NT2/D1 (cell line): ENCODE measurements around the gene DDHD1.

ENCODE experiments used
- SUZ12 ChIP-seq: IDR thresholded peaks from 2 replicates; pipeline ENCODE4 v1.6.1; 2011; ENCODE audit not compliant: insufficient read length, insufficient read depth; ENCODE audit errors: extremely low read depth
- YY1 ChIP-seq: IDR thresholded peaks from 2 replicates; pipeline ENCODE4 v1.6.1; 2011; ENCODE audit not compliant: insufficient read length, insufficient read depth
- ZNF274 ChIP-seq: IDR thresholded peaks from 2 replicates; pipeline ENCODE4 v1.6.1; 2011; ENCODE audit warnings: mild to moderate bottlenecking, low read depth, low read length

DNA sequence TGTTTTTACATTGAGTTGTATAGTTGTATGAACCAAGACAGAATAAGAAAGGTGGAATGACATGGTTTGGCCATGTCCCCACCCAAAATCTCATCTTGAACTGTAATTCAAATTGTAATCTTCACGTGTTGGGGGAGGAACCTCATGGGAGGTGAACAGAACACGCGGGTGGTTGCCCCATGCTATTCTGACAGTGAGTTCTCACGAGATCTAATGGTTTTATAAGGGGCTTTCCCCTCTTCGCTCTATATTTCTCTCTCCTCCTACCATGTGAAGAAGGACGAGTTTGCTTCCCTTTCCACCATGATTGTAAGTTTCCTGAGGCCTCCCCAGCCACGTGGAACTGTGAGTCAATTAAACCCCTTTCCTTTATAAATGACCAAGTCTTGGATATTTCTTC is 25.3 kb downstream of the DDHD1 start:
- TF ChIP-seq YY1: no peak
- TF ChIP-seq ZNF274: no peak
- no peak for TF ChIP-seq SUZ12
